GM21619 (cell line): Measurements from ENCODE around the gene CXorf65.
A peak's percentile ranks its signal among the peaks of the same experiment; 100 is the strongest.

Source experiments
- ATAC-seq: cut with Tn5 transposase; IDR thresholded peaks from one replicate; pipeline ENCODE4 v1.9.1; 2021; ENCODE audit not compliant: unreplicated experiment

CXorf65 gene

GRCh38 chrX:71068044-71068918 is 38.3 kb downstream of the CXorf65 start, which contains the start of gene SNX12:
Gene SNX12 (minus strand): TSS chrX:71068334. CDS start chrX:71068306, 28 bp downstream.
- ATAC-seq: peak; percentile 97

GRCh38 chrX:71067712-71068043 is 38.9 kb downstream of the CXorf65 start:
- ATAC-seq: no peak

GRCh38 chrX:71067089-71067488 is 39.5 kb downstream of the CXorf65 start:
- ATAC-seq: no peak

- ATAC-seq: no peak
Observed at GRCh38 chrX:71060127-71060526, 46.4 kb downstream of the CXorf65 start.

GRCh38 chrX:71057848-71058530 is 48.6 kb downstream of the CXorf65 start:
- no peak for ATAC-seq

- no peak for ATAC-seq
Observed at GRCh38 chrX:71056867-71057266, 49.7 kb downstream of the CXorf65 start.
